HG02870 (cell line): ENCODE data around the gene ZCCHC4.
A peak's percentile ranks its signal among the peaks of the same experiment; 100 is the strongest.
"Not testable (repeated sequence)": the region's sequence is repeated elsewhere in the genome, so short reads cannot be mapped to it uniquely, and the experiment has no call there.

Experiments used
- ATAC-seq: cut with Tn5 transposase; IDR thresholded peaks from one replicate; pipeline ENCODE4 v1.9.1; 2021; ENCODE audit warnings: mild to moderate bottlenecking, moderate library complexity; ENCODE audit not compliant: unreplicated experiment

Gene ZCCHC4

GRCh38 chr4:25320773-25321172 is 8.2 kb downstream of the ZCCHC4 start:
- peak; percentile 64 for ATAC-seq

- peak; percentile 77 for ATAC-seq
These were observed 9.1 kb downstream of the ZCCHC4 start for GRCh38 chr4:25321703-25322102.

DNA sequence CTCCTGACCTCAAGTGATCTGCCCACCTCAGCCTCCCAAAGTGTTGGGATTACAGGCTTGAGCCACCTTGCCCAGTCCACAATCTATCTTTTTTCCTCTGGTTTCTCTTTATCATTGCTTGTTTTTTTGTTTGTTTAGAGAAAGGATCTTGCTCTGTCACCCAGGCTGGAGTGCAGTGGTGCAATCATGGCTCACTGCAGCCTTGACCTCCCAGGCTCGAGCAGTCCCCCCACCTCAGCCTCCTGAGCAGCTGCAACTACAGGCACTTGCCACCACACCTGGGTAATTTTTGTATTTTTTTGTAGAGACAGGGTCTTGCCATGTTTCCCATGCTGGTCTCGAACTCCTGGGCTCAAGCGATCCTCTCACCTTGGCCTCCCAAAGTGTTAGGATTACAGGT is 15.9 kb downstream of the ZCCHC4 start:
- ATAC-seq, result not testable (repeated sequence)

DNA sequence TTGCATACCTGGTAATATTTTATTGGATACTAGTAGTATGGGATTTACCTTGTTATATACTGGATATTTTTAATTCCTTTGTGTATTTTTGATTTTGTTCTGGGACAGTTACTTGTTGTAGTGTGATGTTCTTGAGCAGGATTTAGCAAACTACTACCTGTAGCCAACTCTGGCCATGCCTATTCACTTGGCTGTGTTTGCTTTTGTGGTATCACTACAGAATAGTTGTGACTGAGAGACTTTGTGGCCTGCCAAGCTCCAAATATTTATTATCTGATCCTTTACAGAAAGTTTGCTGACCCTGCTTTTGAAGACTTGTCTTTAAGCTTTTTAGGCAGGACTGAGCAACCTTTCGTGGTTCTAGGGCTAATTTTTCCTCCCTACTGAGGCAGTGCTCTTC is 17.8 kb downstream of the ZCCHC4 start:
- ATAC-seq, result peak; percentile 8

- peak; percentile 88 for ATAC-seq
These were observed 18.6 kb downstream of the ZCCHC4 start for GRCh38 chr4:25330905-25331808.

- no peak for ATAC-seq
These were observed 31.1 kb downstream of the ZCCHC4 start for GRCh38 chr4:25343671-25344070.

DNA sequence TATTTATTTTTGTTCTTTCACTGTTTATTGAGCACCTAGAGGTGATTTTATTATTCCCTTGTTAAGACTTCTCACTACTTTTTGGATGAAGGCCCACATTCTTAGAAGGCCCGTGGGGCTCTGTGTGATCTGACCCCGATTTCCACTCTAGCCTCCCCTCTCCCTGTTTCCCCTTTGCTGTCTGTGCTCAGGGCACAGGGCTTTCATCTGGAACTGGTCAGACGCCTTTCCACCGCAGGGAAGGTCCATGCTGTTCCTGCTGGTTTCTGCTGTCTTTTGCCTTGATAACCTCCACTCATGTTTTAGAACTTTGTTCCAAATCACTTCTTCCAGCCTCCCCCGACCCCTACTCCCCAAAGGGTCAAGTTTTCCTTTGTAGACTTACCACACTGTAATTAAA is 33.2 kb downstream of the ZCCHC4 start:
- no peak for ATAC-seq

- ATAC-seq, result peak; percentile 96
These were observed 34.3 kb downstream of the ZCCHC4 start for GRCh38 chr4:25346913-25347312.

DNA sequence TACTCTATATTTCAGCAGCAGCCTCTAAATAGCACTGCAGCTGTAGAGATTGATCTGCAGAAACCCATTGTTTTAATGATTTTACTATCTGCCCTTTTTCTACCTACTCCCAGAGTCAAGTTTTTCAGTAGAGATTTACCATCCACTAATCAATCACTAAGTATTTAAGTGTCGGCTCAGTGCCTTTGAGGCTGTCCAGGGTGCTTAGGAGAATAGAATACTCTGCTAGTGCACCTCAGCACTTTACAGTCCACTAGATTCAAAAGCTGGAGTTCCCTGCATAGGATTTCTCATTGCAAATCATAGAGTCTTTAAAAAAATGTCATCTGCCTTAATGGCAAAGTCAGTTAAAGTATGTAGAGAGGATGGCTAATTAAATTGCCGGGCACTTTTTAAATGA is 34.9 kb downstream of the ZCCHC4 start:
- no peak for ATAC-seq

DNA sequence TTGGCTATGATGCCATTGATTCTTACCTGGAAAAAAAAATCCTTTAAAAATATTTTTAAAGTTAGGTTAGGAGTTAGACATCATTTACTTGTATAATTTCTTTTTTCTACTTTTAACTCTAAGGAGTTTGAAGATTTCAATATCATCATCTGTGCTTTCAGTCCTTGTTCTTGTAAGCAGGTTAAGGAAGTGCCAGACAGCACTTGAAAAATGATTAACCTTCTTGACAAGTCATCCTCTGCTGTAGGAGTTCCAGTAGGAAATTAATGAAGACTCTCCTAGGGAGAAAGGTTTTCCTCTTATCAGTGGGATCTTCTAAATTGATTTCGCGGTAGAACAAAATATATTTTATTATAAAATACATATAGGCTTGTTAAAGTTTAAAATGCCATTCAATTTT is 35.4 kb downstream of the ZCCHC4 start:
- no peak for ATAC-seq

- ATAC-seq, result no peak
These were observed 38.0 kb downstream of the ZCCHC4 start for GRCh38 chr4:25350561-25350960.

- ATAC-seq, result no peak
These were observed 39.3 kb downstream of the ZCCHC4 start for GRCh38 chr4:25351777-25352416.

DNA sequence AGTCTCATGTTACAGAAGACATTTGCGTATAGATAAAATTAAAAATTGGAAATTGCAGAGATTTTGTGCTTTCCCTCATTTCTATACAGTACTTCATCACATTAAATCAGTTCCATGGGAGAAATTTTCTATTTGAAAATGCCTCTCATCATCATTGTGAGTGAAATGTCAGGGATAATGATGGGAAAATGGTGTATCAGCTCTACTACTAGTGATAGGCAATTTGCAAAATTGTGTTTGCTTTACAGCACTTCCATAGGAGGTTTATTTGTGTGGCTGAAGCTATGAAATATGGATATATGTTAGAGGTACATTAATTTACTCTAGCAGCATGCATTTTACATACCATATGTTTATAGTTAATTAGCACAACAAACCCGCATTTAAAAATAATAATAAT is 43.5 kb downstream of the ZCCHC4 start:
- no peak for ATAC-seq

GRCh38 chr4:25358515-25359275 is 46.1 kb downstream of the ZCCHC4 start:
- ATAC-seq, result no peak

GRCh38 chr4:25361253-25361652 is 48.7 kb downstream of the ZCCHC4 start:
- no peak for ATAC-seq

DNA sequence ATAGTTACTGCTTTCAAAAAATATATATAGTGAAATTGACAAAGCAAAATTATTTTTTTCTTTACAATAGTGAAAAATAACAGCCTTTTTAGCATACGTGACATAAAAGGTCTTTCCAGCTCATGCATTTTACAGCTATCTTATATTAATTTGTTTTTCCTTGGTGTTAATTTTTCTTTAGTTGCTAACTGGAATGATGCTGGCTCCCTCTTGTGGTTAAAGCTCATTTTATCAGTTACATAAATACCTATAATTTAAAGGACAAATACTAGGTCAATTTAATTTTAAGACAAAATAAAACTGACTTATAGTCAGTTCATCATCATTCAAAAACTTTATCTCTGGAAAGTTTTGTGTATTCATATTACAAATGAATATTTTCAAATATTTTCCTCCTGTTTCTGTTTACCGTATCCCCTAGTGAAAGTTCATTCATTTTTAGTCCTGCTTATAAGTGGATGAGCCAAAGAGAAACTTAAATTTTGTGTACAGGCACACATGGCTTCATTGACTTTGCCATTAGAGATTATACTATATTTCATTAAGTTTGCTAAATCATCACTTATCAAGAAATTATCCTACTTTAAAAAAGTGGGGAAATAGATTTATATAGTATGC is 54.5 kb downstream of the ZCCHC4 start:
- ATAC-seq, result no peak

DNA sequence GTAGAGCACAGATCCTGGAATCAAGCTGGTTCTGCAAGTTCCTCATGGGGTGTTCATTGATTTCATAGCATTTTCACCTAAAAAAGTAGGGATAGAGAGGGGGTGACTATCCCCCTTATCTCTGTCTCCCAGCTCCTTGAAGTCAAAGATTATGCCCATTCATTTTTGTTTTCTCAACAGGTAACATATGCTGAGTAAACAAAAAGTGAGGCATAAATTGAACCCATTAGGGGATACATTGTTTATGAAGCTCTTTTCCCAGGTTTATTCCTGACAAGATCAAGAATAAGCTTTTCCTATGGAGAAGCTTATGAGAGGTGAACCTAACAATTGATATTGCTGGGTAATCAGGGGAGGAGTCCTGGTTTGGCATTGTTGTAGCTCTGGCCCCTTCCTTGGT is 55.3 kb downstream of the ZCCHC4 start:
- no peak for ATAC-seq

GRCh38 chr4:25368315-25368714 is 55.7 kb downstream of the ZCCHC4 start:
- no peak for ATAC-seq

DNA sequence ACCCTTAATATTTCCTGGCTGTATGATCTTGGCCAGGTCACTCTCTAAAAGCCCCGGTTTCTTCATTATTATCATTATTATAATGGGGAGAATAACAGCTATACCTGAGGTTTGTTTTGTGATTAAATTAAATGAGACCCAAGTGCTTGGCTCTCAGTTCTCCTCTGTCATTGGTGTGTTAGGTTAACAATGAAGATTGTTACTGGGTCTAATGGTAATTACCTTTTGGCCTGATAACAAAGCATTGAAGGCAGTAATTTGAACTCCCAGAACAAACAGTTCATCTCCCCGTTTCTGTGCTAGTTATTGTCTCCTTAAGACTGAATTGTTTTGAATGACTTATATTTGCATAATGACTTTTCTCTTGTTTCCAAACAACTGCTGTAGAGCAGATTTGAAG is 57.7 kb downstream of the ZCCHC4 start:
- ATAC-seq, result no peak

- not testable (repeated sequence) for ATAC-seq
These were observed 60.0 kb downstream of the ZCCHC4 start for GRCh38 chr4:25372549-25372948.
